ENCODE measurements around the gene PIAS1. TPM values are rescaled to one million over a fixed set of nuclear protein-coding genes. Genes with fewer than 3 reads are reported as not detected.
"Not testable (repeated sequence)": the region's sequence is repeated elsewhere in the genome, so short reads cannot be mapped to it uniquely, and the experiment has no call there.

Gene PIAS1
- total RNA-seq, 1 experiment from 2014 or later, result 25.9 TPM

DNA sequence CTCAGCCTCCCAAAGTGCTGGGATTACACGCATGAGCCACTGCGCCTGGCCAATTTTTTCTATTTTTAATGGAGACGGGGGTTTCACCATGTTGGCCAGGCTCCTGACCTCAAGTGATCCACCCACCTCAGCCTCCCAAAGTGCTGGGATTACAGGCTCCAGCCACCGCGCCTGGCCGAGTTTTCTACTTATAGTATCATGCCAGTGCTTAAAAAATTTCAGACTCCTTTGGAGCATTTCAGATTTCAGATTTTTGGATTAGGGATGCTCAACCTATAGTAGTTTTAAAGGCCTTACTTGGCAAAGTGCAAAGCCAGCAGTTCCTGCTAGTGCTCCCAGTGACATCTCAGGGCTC, 159.4 kb downstream of the PIAS1 start:
- RAD21 ChIA-PET (ENCODE audit: low non-redundant PET in 1 of 2, low total read pairs in 2 of 2, uncharacterized antibody in 2 of 2, unreplicated experiment in 2 of 2); H3K9ac ChIP-seq (ENCODE audit: low read length); H4K20me1 ChIP-seq (ENCODE audit: insufficient read depth); POLR2A ChIA-PET; H3K4me3 ChIP-seq (replicated peaks in 1 of 2; ENCODE audit: low read depth in 1 of 2, low read length in 2 of 2); H3K36me3 ChIP-seq (ENCODE audit: control insufficient read depth in 1 of 2, insufficient read depth in 2 of 2, low read length in 2 of 2); H3K9me3 ChIP-seq (ENCODE audit: control insufficient read depth in 1 of 2, insufficient read depth in 1 of 2, low read depth in 1 of 2, low read length in 2 of 2); H3K9me2 ChIP-seq (ENCODE audit: insufficient read depth); CTCF ChIA-PET; H3K27me3 ChIP-seq (ENCODE audit: insufficient read depth, low read length); H3K27ac ChIP-seq (ENCODE audit: low read depth, low read length); H3K4me1 ChIP-seq (ENCODE audit: control insufficient read depth in 1 of 2, insufficient read depth in 2 of 2, low read length in 2 of 2); DNase-seq (ENCODE audit: low read depth, low spot score); BruUV-seq (replicated peaks); H2AFZ ChIP-seq (ENCODE audit: low read depth, low read length, poor library complexity, severe bottlenecking); ATAC-seq; H3K4me2 ChIP-seq (ENCODE audit: low read length): not testable (repeated sequence)
- peaks cover 90% of the 10 kb centered on the region for H3K79me2 ChIP-seq (ENCODE audit: insufficient read depth, low read length)
- intact Hi-C loops (cut with micrococcal nuclease), result loop anchor here (5.0 kb wide), 1 partner anchor 351 kb away; no protein-coding TSS in a partner anchor

DNA sequence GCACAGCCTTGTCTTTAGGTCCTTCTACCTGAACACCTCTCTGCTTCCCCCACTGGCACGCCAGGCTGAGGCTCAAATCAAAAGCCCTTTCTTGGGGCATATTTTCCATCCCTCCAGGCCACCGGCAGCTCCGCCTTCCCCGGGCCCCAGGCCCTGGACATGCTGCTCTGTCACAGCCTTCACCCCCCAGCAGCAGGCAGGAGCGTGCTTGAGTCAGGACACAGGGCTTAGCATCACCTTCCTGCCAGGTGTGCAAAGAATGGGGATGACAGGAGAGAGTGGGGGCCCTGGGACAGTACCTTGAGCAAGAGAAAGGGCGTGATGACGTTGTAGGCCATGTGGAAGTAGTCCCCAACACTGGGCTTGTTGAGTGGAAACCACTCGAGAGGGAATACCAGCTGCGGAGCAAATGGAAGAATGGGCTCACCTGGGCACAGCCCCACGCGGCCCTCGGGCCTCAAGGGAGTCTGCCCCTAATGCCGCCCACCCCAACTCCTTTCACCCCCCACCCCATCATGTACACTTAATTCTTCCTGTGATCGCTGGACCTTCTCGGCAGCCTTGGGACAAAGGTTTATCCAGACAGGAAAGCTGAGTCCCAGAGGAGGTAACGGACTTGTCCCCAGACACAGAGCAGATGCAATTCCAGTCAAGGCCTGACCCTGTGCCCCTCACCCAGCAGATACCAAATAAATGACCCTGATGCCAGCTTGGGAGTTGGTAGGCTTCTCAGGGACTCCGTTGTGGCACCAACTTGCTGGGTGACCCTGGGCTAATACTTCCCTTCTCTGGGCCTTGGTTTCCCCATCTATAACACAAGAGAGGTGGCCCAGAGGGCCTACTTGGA, 160.1 kb downstream of the PIAS1 start:
- Histone ChIP-seq H3K27ac (ENCODE audit: low read depth, low read length) (no peak overlapping the region), H3K9me3 (ENCODE audit: control insufficient read depth in 1 of 2, insufficient read depth in 1 of 2, low read depth in 1 of 2, low read length in 2 of 2) (no peaks in the 10 kb centered on the region), H3K4me3 (replicated peaks in 1 of 2; ENCODE audit: low read depth in 1 of 2, low read length in 2 of 2) (no peak overlapping the region), H2AFZ (ENCODE audit: low read depth, low read length, poor library complexity, severe bottlenecking) (no peak overlapping the region), H3K9ac (ENCODE audit: low read length) (no peak overlapping the region), H3K79me2 (ENCODE audit: insufficient read depth, low read length) (peaks cover 90% of the 10 kb centered on the region), H3K36me3 (ENCODE audit: control insufficient read depth in 1 of 2, insufficient read depth in 2 of 2, low read length in 2 of 2) (peaks cover 0 to 15% of the 10 kb centered on the region in 2 experiments; a peak in 2 of 4 replicates), H3K4me1 (ENCODE audit: control insufficient read depth in 1 of 2, insufficient read depth in 2 of 2, low read length in 2 of 2) (no peaks in the 10 kb centered on the region), H4K20me1 (ENCODE audit: insufficient read depth) (peaks cover 5% of the 10 kb centered on the region; the same call in 1 of the 2 replicates), H3K4me2 (ENCODE audit: low read length) (no peak overlapping the region), H3K9me2 (ENCODE audit: insufficient read depth) (no peaks in the 10 kb centered on the region), H3K27me3 (ENCODE audit: insufficient read depth, low read length) (no peaks in the 10 kb centered on the region)
- BruUV-seq (replicated peaks), result no TSS peak
- ATAC-seq, result no peak
- ChIA-PET CTCF (no interaction called here), RAD21 (ENCODE audit: low non-redundant PET in 1 of 2, low total read pairs in 2 of 2, uncharacterized antibody in 2 of 2, unreplicated experiment in 2 of 2) (no interaction called here), POLR2A (interaction anchor here (0.6 kb wide), 1 partner anchor 9 kb away, joined by 3 read pairs; no protein-coding TSS in a partner anchor)
- TF ChIP-seq, protein P1, sequence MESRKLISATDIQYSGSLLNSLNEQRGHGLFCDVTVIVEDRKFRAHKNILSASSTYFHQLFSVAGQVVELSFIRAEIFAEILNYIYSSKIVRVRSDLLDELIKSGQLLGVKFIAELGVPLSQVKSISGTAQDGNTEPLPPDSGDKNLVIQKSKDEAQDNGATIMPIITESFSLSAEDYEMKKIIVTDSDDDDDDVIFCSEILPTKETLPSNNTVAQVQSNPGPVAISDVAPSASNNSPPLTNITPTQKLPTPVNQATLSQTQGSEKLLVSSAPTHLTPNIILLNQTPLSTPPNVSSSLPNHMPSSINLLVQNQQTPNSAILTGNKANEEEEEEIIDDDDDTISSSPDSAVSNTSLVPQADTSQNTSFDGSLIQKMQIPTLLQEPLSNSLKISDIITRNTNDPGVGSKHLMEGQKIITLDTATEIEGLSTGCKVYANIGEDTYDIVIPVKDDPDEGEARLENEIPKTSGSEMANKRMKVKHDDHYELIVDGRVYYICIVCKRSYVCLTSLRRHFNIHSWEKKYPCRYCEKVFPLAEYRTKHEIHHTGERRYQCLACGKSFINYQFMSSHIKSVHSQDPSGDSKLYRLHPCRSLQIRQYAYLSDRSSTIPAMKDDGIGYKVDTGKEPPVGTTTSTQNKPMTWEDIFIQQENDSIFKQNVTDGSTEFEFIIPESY (IDR thresholded peaks at IDR 0.05; ENCODE audit: extremely low read depth, insufficient replicate concordance, low read length), result no peak
- TF ChIP-seq, protein P2, sequence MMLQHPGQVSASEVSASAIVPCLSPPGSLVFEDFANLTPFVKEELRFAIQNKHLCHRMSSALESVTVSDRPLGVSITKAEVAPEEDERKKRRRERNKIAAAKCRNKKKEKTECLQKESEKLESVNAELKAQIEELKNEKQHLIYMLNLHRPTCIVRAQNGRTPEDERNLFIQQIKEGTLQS (IDR thresholded peaks at IDR 0.05), result no peak
- TF ChIP-seq, protein P3, sequence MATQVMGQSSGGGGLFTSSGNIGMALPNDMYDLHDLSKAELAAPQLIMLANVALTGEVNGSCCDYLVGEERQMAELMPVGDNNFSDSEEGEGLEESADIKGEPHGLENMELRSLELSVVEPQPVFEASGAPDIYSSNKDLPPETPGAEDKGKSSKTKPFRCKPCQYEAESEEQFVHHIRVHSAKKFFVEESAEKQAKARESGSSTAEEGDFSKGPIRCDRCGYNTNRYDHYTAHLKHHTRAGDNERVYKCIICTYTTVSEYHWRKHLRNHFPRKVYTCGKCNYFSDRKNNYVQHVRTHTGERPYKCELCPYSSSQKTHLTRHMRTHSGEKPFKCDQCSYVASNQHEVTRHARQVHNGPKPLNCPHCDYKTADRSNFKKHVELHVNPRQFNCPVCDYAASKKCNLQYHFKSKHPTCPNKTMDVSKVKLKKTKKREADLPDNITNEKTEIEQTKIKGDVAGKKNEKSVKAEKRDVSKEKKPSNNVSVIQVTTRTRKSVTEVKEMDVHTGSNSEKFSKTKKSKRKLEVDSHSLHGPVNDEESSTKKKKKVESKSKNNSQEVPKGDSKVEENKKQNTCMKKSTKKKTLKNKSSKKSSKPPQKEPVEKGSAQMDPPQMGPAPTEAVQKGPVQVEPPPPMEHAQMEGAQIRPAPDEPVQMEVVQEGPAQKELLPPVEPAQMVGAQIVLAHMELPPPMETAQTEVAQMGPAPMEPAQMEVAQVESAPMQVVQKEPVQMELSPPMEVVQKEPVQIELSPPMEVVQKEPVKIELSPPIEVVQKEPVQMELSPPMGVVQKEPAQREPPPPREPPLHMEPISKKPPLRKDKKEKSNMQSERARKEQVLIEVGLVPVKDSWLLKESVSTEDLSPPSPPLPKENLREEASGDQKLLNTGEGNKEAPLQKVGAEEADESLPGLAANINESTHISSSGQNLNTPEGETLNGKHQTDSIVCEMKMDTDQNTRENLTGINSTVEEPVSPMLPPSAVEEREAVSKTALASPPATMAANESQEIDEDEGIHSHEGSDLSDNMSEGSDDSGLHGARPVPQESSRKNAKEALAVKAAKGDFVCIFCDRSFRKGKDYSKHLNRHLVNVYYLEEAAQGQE (IDR thresholded peaks at IDR 0.05; ENCODE audit: low read depth), result no peak
- no peak for TF ChIP-seq SP1 (IDR thresholded peaks at IDR 0.05; ENCODE audit: low read depth)
- no peak for TF ChIP-seq FOSL1 (IDR thresholded peaks at IDR 0.05; ENCODE audit: low read depth)
- DNase-seq (ENCODE audit: low read depth, low spot score), result no peak
- intact Hi-C loops (cut with micrococcal nuclease), result loop anchor here (5.0 kb wide), 1 partner anchor 352 kb away; no protein-coding TSS in a partner anchor

Data from HCT116 (cell line).